Measurements from ENCODE around the gene MARK1.

Gene MARK1

GRCh38 chr1:220694866-220695382 lies 167.0 kb downstream of the MARK1 start:
- DNase-seq (ENCODE audit: low spot score), result no peak
- in situ Hi-C loops (cut with MboI; ENCODE audit: low sequenced_read_pairs, unreplicated experiment), result no loop called here
- no peak for TF ChIP-seq CTCF (IDR thresholded peaks at IDR 0.05; ENCODE audit: borderline replicate concordance, control extremely low read depth, extremely low read depth, insufficient read depth, missing control alignments)

GRCh38 chr1:220695426-220695825 lies 167.5 kb downstream of the MARK1 start:
- no peak for TF ChIP-seq CTCF (IDR thresholded peaks at IDR 0.05; ENCODE audit: borderline replicate concordance, control extremely low read depth, extremely low read depth, insufficient read depth, missing control alignments)
- DNase-seq (ENCODE audit: low spot score), result no peak
- in situ Hi-C loops (cut with MboI; ENCODE audit: low sequenced_read_pairs, unreplicated experiment), result no loop called here

- no peak for DNase-seq (ENCODE audit: low spot score)
- in situ Hi-C loops (cut with MboI; ENCODE audit: low sequenced_read_pairs, unreplicated experiment), result no loop called here
- TF ChIP-seq CTCF (IDR thresholded peaks at IDR 0.05; ENCODE audit: borderline replicate concordance, control extremely low read depth, extremely low read depth, insufficient read depth, missing control alignments), result no peak
Observed at GRCh38 chr1:220696226-220696862, 168.4 kb downstream of the MARK1 start.

GRCh38 chr1:220696863-220697231 lies 168.9 kb downstream of the MARK1 start:
- no peak for DNase-seq (ENCODE audit: low spot score)
- in situ Hi-C loops (cut with MboI; ENCODE audit: low sequenced_read_pairs, unreplicated experiment), result no loop called here
- no peak for TF ChIP-seq CTCF (IDR thresholded peaks at IDR 0.05; ENCODE audit: borderline replicate concordance, control extremely low read depth, extremely low read depth, insufficient read depth, missing control alignments)

GRCh38 chr1:220697326-220697725 lies 169.4 kb downstream of the MARK1 start:
- DNase-seq (ENCODE audit: low spot score), result no peak
- no peak for TF ChIP-seq CTCF (IDR thresholded peaks at IDR 0.05; ENCODE audit: borderline replicate concordance, control extremely low read depth, extremely low read depth, insufficient read depth, missing control alignments)
- in situ Hi-C loops (cut with MboI; ENCODE audit: low sequenced_read_pairs, unreplicated experiment), result no loop called here

- no peak for DNase-seq (ENCODE audit: low spot score)
- TF ChIP-seq CTCF (IDR thresholded peaks at IDR 0.05; ENCODE audit: borderline replicate concordance, control extremely low read depth, extremely low read depth, insufficient read depth, missing control alignments), result no peak
- in situ Hi-C loops (cut with MboI; ENCODE audit: low sequenced_read_pairs, unreplicated experiment), result no loop called here
Observed at GRCh38 chr1:220698607-220699016, 170.7 kb downstream of the MARK1 start.

All from GM13976 (cell line).